BJ (cell line): ENCODE data around the gene SNX32. TPM values are rescaled to one million over a fixed set of nuclear protein-coding genes. Genes with fewer than 3 reads are reported as not detected.

Source experiments
- CTCF ChIA-PET: fragments of 350-600 bp; formaldehyde crosslinking; extraction: SDS; loops from one replicate; lab custom pipeline; 2021; ENCODE audit warnings: antibody characterized with exemption, inconsistent platforms; lab: Yijun Ruan, JAX
- POLR2A ChIA-PET: fragments of 300-600 bp; sonication (Branson Sonifier 250); formaldehyde crosslinking; extraction: SDS; loops from one replicate; lab custom pipeline; 2021; ENCODE audit warnings: antibody characterized with exemption; lab: Charles Lee
- DNase-seq: peaks from one replicate; pipeline ENCODE4 v3.0.0-alpha.2; 2011; ENCODE audit warnings: low read depth
- H3K27me3 ChIP-seq: 2 replicates; pipeline ENCODE4 v1.6.0; 2011; ENCODE audit warnings: low read length; ENCODE audit not compliant: control insufficient read depth, insufficient read depth
- H3K36me3 ChIP-seq: 2 replicates; pipeline ENCODE4 v1.5.1; 2011; ENCODE audit warnings: low read length; ENCODE audit not compliant: control insufficient read depth, insufficient read depth
- H3K4me3 ChIP-seq: 2 replicates; pipeline ENCODE4 v1.5.1; 2011; ENCODE audit warnings: low read depth, mild to moderate bottlenecking, control low read depth, low read length
- polyA plus RNA-seq: library from polyadenylated mRNA; depleted of rRNA; stranded (reverse); fragments of >200 nt; gene quantifications from 2 replicates; pipeline ENCODE4 v1.2.3, GENCODE V29; 2011
- TF ChIP-seq, protein P1 (sequence below): IDR thresholded peaks from 2 replicates; pipeline ENCODE4 v1.5.1; 2011; ENCODE audit warnings: low read depth, mild to moderate bottlenecking, control low read depth, inconsistent platforms, low read length, moderate library complexity; ENCODE audit not compliant: insufficient read depth

Gene SNX32
- polyA plus RNA-seq, 1 experiment: 0.13 TPM

DNA sequence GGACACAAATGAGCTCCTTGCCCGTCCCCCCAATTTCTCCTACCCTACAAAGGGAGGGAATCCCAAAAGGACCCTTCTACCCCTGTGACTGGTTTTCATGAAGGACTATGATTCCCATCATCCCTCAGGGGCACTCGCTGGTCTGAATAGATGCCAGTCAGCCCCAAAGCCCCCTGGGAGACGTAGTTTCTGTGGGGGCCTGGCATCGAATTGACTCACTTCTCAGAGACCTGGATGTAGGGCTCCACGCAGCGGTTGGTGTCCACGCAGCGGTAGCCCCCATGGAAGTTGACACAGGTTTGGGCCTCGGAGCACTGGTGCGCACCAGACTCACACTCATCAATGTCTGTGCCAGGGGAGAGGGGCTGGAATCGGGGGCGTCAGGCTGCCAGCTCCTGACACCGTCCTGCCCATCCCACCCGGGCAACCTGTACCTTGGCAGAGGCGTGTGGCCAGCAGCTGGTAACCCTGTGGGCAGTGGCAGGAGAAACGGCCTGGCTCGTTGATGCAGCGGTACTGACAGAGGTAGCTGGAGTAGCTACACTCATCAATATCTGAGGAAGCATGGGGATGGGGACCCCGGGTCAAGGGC, 34.4 kb downstream of the SNX32 start:
- Histone ChIP-seq H3K27me3 (no peaks in the 10 kb centered on the region), H3K36me3 (peaks cover 49% of the 10 kb centered on the region), H3K4me3 (no peak overlapping the region)
- DNase-seq: no peak
- TF ChIP-seq, protein P1, sequence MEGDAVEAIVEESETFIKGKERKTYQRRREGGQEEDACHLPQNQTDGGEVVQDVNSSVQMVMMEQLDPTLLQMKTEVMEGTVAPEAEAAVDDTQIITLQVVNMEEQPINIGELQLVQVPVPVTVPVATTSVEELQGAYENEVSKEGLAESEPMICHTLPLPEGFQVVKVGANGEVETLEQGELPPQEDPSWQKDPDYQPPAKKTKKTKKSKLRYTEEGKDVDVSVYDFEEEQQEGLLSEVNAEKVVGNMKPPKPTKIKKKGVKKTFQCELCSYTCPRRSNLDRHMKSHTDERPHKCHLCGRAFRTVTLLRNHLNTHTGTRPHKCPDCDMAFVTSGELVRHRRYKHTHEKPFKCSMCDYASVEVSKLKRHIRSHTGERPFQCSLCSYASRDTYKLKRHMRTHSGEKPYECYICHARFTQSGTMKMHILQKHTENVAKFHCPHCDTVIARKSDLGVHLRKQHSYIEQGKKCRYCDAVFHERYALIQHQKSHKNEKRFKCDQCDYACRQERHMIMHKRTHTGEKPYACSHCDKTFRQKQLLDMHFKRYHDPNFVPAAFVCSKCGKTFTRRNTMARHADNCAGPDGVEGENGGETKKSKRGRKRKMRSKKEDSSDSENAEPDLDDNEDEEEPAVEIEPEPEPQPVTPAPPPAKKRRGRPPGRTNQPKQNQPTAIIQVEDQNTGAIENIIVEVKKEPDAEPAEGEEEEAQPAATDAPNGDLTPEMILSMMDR: no peak
- ChIA-PET CTCF (interaction anchor here (1.0 to 6.9 kb wide), 4 partner anchors 8 to 21 kb away, joined by 3 to 70 read pairs (median 36); partner anchors contain the start of genes FIBP and MUS81), POLR2A (interaction anchor here (0.6 kb wide), 1 partner anchor 10 kb away, joined by 4 read pairs; the partner anchor contains the start of gene CFL1)

DNA sequence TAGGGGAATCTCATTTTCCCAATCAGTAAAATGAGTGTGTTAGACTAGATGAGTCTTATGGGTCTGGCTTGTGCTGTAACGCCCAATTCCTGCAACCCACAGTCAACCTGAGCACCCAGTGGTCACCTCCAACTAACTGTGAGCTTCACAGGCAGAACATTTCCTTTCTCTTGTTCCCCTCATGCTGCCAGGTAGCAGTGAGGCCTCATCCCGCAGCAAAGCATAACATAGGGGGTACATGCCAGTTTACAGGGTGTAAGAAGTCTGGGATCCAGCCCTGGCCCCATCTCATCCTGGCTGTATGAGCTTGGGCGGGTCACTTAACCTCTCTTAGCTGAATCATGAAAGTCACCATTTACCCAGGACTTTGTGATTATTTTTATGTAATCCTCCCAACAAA, 35.1 kb downstream of the SNX32 start:
- POLR2A ChIA-PET: interaction anchor here (0.6 kb wide), 1 partner anchor 11 kb away, joined by 4 read pairs; the partner anchor contains the start of gene CFL1
- Histone ChIP-seq H3K36me3 (peaks cover 43% of the 10 kb centered on the region), H3K27me3 (no peaks in the 10 kb centered on the region), H3K4me3 (no peak overlapping the region)
- TF ChIP-seq, protein P1: no peak
- DNase-seq: no peak
- CTCF ChIA-PET: interaction anchor here (1.0 to 6.9 kb wide), 4 partner anchors 8 to 20 kb away, joined by 3 to 70 read pairs (median 36); partner anchors contain the start of genes FIBP and MUS81

- Histone ChIP-seq H3K27me3 (no peaks in the 10 kb centered on the region), H3K36me3 (peaks cover 36% of the 10 kb centered on the region), H3K4me3 (no peak overlapping the region)
- ChIA-PET CTCF (interaction anchor here (6.5 to 6.9 kb wide), 2 partner anchors 9 to 14 kb away, joined by 68 to 70 read pairs; partner anchors contain the start of gene MUS81), POLR2A (no interaction called here)
- no peak for DNase-seq
- TF ChIP-seq, protein P1: no peak
Observed at GRCh38 chr11:65869643-65870306, 36.0 kb downstream of the SNX32 start.

- ChIA-PET POLR2A (no interaction called here), CTCF (interaction anchor here (1.8 to 6.9 kb wide), 3 partner anchors 10 to 152 kb away, joined by 5 to 70 read pairs (median 68); partner anchors contain the start of gene MUS81)
- no peak for DNase-seq
- Histone ChIP-seq H3K4me3 (no peak overlapping the region), H3K36me3 (peaks cover 33% of the 10 kb centered on the region), H3K27me3 (no peaks in the 10 kb centered on the region)
- TF ChIP-seq, protein P1: no peak
Observed at GRCh38 chr11:65870307-65870658, 36.5 kb downstream of the SNX32 start.
